ENCODE measurements around the gene RBMS2.

DNA sequence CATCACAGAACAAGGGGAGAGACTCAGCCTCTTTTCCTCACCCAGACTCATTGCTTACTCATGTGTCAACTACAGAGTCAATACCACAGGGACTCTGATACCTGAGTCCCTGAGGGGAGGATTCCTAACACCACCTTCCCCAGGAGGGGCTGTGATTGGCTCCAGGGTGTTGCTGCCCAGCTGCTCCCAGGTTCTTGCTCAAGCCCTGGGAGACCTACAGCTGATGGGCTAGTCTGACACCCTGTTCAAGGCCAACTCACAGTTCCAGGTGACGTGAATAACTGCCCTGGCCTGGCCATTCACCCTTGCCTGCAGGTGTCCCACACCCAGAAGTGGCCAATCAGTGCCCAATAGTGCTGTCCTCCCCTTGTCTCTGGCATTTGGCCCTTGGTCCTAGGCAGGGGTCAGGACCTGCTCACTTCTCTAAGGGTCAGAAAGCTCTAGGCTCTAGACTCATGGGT lies 44.6 kb upstream of the RBMS2 start:
- TF ChIP-seq, protein P1, sequence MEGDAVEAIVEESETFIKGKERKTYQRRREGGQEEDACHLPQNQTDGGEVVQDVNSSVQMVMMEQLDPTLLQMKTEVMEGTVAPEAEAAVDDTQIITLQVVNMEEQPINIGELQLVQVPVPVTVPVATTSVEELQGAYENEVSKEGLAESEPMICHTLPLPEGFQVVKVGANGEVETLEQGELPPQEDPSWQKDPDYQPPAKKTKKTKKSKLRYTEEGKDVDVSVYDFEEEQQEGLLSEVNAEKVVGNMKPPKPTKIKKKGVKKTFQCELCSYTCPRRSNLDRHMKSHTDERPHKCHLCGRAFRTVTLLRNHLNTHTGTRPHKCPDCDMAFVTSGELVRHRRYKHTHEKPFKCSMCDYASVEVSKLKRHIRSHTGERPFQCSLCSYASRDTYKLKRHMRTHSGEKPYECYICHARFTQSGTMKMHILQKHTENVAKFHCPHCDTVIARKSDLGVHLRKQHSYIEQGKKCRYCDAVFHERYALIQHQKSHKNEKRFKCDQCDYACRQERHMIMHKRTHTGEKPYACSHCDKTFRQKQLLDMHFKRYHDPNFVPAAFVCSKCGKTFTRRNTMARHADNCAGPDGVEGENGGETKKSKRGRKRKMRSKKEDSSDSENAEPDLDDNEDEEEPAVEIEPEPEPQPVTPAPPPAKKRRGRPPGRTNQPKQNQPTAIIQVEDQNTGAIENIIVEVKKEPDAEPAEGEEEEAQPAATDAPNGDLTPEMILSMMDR (IDR thresholded peaks at IDR 0.05) = no peak
- TF ChIP-seq POLR2A (IDR thresholded peaks at IDR 0.05) = no peak
- no peak for TF ChIP-seq EP300 (IDR thresholded peaks at IDR 0.05)
